HG03439 (cell line): ENCODE measurements around the gene TOM1.
"Not testable (repeated sequence)": the region's sequence is repeated elsewhere in the genome, so short reads cannot be mapped to it uniquely, and the experiment has no call there.

Source experiments
- ATAC-seq: cut with Tn5 transposase; IDR thresholded peaks from one replicate; pipeline ENCODE4 v1.9.1; 2021; ENCODE audit warnings: mild to moderate bottlenecking, moderate library complexity; ENCODE audit not compliant: unreplicated experiment

The TOM1 gene

DNA sequence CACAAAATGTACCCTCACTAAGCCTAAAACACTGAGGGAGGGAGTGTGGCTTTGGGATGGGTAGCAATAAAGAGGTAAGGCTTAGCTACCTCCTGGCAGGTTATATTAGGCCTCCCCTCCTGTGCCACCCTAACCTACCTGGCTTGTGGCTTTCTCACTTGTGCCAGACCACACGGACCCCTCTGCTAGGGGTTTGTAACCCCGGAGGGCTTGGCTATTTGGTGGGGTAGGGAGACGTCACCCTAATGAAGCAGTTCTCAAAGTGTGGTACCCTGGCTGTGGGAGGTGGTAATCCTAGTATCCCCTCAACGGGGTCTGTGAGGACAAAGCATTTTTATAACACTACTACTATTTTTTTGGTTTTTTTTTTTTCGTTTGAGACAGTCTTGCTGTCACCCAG lies 91.2 kb downstream of the TOM1 start:
- ATAC-seq: no peak

DNA sequence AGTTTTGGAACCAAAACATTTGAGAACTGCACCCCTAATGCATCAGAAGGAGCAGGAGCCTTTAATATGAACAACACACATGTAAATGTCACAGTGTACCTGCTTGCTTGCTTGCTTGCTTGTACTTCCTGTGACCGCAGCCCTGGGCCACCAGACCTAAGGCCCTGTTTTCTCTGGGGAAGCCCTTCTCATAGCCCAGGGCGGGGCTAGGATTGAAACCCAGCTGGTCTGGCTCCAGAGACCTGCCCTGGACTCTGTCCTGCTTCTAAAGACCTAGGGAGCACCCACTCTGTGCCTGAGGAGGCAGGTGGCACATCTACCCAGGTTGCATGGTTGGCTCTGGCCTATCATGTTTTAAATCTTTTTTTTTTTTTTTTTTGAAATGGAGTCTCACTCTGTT lies 92.7 kb downstream of the TOM1 start:
- no peak for ATAC-seq

DNA sequence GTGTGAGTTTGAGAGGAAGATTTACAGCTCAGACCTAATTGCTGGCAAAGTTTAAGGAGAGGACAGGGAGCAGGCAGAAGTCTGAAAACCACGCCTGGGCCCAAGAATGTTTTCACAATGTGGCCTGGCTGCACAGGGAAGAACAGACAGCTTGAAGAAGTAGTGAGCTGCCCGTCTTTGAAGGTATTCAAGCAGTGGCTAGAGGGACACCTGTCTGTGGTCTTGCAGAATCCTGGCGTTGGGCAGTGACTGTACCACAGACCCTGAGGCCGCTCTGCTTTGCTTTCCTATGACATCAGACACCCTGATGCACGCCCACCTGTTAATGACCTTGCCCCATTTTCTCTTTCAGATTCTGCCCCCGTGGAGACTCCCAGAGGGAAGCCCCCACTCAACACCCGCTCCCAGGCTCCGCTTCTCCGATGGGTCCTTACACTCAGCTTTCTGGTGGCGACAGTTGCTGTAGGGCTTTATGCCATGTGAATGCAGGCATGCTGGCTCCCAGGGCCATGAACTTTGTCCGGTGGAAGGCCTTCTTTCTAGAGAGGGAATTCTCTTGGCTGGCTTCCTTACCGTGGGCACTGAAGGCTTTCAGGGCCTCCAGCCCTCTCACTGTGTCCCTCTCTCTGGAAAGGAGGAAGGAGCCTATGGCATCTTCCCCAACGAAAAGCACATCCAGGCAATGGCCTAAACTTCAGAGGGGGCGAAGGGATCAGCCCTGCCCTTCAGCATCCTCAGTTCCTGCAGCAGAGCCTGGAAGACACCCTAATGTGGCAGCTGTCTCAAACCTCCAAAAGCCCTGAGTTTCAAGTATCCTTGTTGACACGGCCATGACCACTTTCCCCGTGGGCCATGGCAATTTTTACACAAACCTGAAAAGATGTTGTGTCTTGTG lies 93.7 kb downstream of the TOM1 start:
- no peak for ATAC-seq

DNA sequence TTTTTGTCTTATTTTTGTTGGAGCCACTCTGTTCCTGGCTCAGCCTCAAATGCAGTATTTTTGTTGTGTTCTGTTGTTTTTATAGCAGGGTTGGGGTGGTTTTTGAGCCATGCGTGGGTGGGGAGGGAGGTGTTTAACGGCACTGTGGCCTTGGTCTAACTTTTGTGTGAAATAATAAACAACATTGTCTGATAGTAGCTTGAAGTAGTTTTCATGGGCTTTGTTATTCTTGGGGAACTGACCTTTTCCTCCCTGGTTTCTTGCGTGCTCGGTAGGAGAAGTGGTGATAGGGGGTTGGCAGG lies 94.3 kb downstream of the TOM1 start:
- ATAC-seq: no peak

DNA sequence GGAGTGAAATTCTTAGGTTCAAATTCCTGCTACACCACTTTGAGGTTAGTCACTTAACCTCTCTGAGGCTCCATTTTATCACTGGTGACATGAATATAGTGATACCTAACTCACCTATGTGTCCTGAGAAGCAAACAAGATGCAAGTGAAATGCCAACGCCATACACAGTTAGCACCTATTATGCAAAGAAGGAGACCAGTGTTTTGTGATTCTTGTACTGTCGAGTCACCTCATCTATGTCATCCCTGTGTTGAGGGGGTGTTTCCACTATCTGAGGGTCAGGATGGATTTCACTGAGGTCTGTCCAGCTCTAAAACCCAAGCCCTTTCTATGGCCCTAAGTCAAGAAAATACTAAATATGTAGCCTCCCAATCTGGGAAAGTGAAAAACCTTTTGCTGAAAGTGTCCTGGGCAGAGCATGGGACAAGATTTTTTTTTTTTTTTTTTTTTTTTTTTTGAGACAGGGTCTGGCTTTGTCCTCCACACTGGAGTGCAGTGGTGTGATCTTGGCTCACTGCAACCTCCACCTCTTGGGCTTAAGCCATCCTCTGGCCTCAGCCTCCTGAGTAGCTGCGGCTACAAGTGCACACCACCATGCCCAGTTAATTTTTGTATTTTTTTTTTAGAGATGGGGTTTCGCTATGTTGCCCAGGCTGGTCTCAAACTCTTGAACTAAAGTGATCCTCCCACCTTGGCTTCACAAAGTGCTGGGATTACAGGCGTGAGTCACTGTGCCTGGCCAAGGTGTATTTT lies 95.3 kb downstream of the TOM1 start:
- ATAC-seq: no peak

DNA sequence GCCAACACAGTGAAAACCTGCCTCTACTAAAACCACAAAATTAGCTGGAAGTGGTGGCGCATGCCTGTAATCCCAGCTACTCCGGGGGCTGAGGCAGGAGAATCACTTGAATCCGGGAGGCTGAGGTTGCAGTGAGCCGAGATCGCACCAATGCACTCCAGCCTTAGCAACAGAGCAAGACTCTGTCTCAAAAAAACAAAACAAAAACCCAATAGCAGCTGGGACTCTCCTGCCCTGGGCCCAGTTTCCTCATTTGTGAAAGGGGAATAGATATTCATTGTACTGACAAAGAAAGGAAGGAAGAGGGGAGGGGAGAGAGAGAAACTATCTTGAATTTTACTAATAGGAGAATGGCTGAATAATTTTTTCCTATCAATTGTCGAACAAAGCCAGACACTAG lies 96.9 kb downstream of the TOM1 start:
- ATAC-seq: not testable (repeated sequence)

DNA sequence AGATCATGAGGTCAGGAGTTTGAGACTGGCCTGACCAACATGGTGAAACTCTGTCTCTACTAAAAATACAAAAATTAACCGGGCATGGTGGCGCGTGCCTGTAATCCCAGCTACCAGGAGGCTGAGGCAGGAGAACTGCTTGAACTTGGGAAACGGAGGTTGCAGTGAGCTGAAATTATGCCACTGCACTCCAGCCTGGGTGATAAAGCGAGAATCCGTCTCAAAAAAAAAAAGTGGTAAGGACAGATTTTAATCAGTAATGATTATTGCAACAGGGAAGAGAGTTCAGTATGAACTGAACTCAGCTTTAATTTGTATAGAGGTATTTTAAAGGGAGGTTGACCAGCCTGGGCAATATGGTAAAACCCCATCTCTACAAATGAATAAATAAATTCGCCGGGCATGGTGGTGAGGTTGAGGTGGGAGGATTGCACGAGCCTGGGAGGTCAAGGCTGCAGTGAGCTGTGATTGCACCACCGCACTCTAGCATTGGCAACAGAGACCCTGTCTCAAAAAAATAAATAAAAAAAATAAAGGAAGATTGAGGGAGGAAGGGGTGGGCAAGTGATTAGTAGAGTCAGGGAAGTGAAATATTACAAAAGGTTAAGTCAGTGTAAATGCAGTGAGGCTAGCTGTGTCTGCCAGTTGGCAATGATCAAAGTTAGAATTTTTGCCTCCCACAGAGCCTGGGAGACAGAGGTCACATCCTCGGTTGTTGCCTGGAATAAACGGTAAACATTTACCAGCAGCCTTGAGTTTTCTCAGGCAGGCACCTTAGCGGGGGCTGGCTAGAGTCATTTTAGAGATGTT lies 97.6 kb downstream of the TOM1 start:
- ATAC-seq: no peak
